ENCODE results near the gene FARP2. TPM values are rescaled to one million over a fixed set of nuclear protein-coding genes. Genes with fewer than 3 reads are reported as not detected.
A peak's percentile ranks its signal among the peaks of the same experiment; 100 is the strongest.

Gene FARP2
- total RNA-seq, 1 experiment from 2014 or later: 29.9 TPM

GRCh38 chr2:241352227-241352626, 3.9 kb upstream of the FARP2 start:
- Histone ChIP-seq H2AFZ (ENCODE audit: low read length) (no peak overlapping the region), H3K79me2 (ENCODE audit: low read length) (peaks cover 9% of the 10 kb centered on the region), H3F3A (ENCODE audit: low read length, unreplicated experiment) (no peaks in the 10 kb centered on the region), H3K4me1 (ENCODE audit: insufficient read depth, low read length) (peaks cover 12% of the 10 kb centered on the region), H3K27me3 (ENCODE audit: low read length) (no peaks in the 10 kb centered on the region), H3K9me2 (replicated peaks; ENCODE audit: low read length) (no peaks in the 10 kb centered on the region), H3K9me3 (ENCODE audit: low read length) (no peaks in the 10 kb centered on the region), H3K36me3 (ENCODE audit: low read depth, low read length) (peaks cover 60% of the 10 kb centered on the region), H4K20me1 (ENCODE audit: low read length) (peaks cover 4% of the 10 kb centered on the region), H3K4me3 (ENCODE audit: low read length) (no peak overlapping the region), H3K9ac (ENCODE audit: low read length) (no peak overlapping the region), H3K4me2 (ENCODE audit: low read length) (no peak overlapping the region), H3K27ac (ENCODE audit: low read length) (no peak overlapping the region)
- ATAC-seq (no peak), DNase-seq (no peak)
- intact Hi-C loops (cut with micrococcal nuclease): no loop called here
- TF ChIP-seq CTCF (conservative IDR thresholded peaks at IDR 0.05; ENCODE audit: low read depth, low read length) (no peak), EZH2phosphoT487 (IDR thresholded peaks at IDR 0.05; ENCODE audit: borderline replicate concordance, low read length) (no peak), EZH2 (IDR thresholded peaks at IDR 0.05; ENCODE audit: low read length, unreplicated experiment) (no peak)
- POLR2A ChIA-PET (ENCODE audit: unreplicated experiment): no interaction called here
- CTCF ChIA-PET: no interaction called here
- BruUV-seq (replicated peaks): no TSS peak

GRCh38 chr2:241354668-241355658, 1.1 kb upstream of the FARP2 start:
- ChIA-PET POLR2A (ENCODE audit: unreplicated experiment) (no interaction called here), CTCF (no interaction called here)
- Histone ChIP-seq H4K20me1 (ENCODE audit: low read length) (peaks cover 30% of the 10 kb centered on the region), H3K9ac (ENCODE audit: low read length) (0 out of 2 replicates have a peak overlapping the region, but pooled peaks have one; percentile 29), H3K4me1 (ENCODE audit: insufficient read depth, low read length) (peaks cover 18% of the 10 kb centered on the region), H3F3A (ENCODE audit: low read length, unreplicated experiment) (no peaks in the 10 kb centered on the region), H3K79me2 (ENCODE audit: low read length) (peaks cover 37% of the 10 kb centered on the region), H3K27ac (ENCODE audit: low read length) (peak overlapping the region; percentile 5; the same call in 1 of the 2 replicates), H3K9me3 (ENCODE audit: low read length) (no peaks in the 10 kb centered on the region), H3K4me3 (ENCODE audit: low read length) (peak overlapping the region; percentile 25; the same call in 1 of the 2 replicates), H3K4me2 (ENCODE audit: low read length) (peak overlapping the region; percentile 70), H3K9me2 (replicated peaks; ENCODE audit: low read length) (no peaks in the 10 kb centered on the region), H3K27me3 (ENCODE audit: low read length) (no peaks in the 10 kb centered on the region), H3K36me3 (ENCODE audit: low read depth, low read length) (peaks cover 46% of the 10 kb centered on the region), H2AFZ (ENCODE audit: low read length) (peak overlapping the region; percentile 59)
- TF ChIP-seq EZH2phosphoT487 (IDR thresholded peaks at IDR 0.05; ENCODE audit: borderline replicate concordance, low read length) (no peak), EZH2 (IDR thresholded peaks at IDR 0.05; ENCODE audit: low read length, unreplicated experiment) (no peak), CTCF (conservative IDR thresholded peaks at IDR 0.05; ENCODE audit: low read depth, low read length) (no peak)
- BruUV-seq (replicated peaks): no TSS peak
- ATAC-seq: peak; percentile 78
- peak; percentile 66 for DNase-seq
- intact Hi-C loops (cut with micrococcal nuclease): loop anchor here (5.0 kb wide), 1 partner anchor 152 kb away; the partner anchor contains the start of gene STK25

Data from PC-3 (cell line).